ENCODE measurements around the gene DIP2C.
"Not testable (repeated sequence)": the region's sequence is repeated elsewhere in the genome, so short reads cannot be mapped to it uniquely, and the experiment has no call there.

The DIP2C gene

DNA sequence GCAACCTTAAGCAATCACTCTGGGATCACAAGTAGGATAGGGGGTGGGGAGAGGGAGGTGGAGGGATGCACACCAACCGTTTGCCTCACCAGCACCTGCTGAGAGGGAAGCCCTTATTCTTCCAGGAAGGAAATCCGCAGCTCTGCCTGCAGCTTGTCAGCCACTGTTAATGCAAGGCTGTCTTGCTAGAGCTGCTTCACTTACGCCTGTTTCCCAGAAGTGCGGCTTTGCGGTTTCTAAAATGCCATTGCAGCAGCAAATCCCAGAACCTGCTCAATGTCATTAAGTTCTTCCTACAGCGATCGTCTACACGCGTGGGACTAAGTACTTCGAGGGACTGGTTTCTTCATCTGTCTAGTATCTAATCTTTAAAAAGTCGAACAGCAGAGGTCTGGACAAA lies 363.1 kb downstream of the DIP2C start:
- DNase-seq (ENCODE audit: low spot score) = no peak

DNA sequence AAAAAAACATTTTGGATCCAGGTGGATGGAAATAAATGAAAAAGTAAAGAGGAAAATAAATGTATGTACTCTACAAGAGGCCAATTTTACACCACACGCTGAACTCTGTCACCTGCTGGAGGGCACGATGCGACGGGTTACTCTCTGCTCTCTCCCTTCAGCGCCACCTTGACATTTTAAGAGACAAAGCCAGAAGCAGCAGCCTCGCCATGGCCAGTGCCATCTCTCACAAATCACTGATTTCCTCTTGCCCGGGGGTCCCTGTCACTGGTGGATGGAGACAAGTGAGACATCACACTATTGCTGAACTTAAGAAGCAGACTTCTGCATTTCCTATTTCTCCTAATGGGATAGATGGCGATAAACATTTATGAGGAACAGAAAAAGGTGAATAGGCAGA lies 364.2 kb downstream of the DIP2C start:
- no peak for DNase-seq (ENCODE audit: low spot score)

DNA sequence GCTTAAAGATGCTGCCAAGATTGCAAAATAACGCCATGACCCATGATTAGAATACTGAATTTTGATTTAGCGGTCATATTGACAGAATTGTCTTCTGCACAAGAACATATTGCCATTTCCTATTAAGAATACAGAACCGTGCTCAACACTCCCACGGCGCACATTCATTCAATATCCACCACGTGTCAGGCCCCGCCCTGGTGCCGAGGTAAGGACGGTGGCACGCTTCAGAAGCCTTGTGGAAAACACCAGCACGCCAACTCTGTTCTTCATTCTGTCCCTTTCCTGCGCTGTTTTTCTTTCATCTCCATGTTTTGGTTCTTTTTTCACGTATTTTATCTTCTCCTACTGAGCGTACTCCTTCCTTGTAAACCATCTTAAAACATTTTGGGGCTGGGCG lies 364.9 kb downstream of the DIP2C start:
- no peak for DNase-seq (ENCODE audit: low spot score)

DNA sequence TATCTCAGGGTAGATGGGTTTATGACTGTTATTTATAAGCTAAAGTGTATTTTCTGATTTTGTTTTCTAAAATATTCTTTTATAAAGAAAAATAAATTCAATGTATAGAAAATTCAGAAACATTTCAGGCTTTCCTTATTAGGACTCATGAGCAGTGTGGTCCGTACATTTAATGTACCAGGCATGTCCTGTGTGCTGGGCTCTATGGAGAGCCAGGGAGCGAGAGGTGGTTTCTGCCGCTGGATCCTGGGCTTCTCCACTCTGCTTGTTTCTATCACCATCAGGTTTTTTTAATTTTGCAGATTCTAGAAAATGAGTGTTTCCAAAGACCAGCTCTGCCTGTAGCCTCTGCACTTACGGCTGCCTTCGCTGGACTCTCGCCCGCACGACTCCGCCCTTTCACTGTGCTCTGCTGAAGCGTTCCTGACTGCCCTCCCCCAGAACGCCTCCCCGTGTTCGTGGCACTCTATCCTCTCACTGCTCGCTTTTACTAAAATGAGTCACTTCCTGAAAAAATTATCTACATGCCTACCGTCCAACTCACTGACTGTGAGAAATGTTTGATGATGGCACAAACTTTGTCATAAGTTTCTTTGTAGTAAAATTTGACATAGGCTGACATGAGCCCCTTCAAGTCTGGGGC lies 365.7 kb downstream of the DIP2C start:
- peak; percentile 60 for DNase-seq (ENCODE audit: low spot score)

DNA sequence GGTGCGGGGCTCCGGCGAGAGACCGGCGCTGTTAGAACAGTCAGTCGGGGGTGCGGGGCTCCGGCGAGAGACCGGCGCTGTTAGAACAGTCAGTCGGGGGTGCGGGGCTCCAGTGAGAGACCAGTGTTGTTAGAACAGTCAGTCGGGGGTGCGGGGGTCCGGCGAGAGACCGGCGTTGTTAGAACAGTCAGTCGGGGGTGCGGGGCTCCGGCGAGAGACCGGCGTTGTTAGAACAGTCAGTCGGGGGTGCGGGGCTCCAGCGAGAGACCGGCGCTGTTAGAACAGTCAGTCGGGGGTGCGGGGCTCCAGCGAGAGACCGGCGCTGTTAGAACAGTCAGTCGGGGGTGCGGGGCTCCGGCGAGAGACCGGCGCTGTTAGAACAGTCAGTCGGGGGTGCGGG lies 366.4 kb downstream of the DIP2C start:
- DNase-seq (ENCODE audit: low spot score) = not testable (repeated sequence)

DNA sequence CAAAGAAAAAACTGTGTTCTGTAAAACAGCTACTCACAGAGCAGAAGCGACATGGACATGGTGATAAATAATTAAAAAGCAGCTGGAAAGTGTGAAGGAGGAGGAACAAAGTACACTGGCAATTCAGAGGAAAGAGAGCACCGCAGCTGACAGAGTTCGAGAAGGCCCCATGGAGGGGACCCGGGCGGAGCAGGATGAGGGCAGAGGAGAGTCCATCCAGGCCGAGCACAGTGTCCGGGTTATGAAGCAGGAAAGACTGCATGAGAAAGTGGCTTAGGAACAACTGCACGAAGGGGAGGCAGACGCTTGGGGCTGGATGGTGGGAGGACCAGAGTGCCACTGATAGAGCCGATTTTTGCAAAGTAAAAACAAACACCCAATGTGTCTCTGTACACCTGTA lies 368.7 kb downstream of the DIP2C start:
- no peak for DNase-seq (ENCODE audit: low spot score)

DNA sequence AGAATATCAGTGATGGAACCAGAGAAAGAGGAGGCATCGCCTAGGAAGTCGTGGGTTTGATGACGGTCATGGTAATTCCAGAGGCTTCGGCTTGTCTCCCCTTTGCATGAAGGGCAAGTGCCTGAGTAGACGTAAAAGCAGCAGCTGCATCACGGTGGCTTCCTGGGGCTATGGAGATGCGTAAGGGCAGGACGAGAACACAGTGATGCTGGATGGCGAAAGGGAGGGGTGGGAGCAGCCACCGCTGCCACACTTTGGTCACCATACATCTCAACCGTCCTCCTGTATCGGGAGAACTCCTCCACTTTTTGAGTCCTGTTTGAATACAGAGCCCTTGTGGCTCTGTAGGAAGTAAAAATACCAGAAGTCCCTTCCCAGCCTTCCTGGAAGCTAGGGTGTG lies 371.5 kb downstream of the DIP2C start:
- no peak for DNase-seq (ENCODE audit: low spot score)

DNA sequence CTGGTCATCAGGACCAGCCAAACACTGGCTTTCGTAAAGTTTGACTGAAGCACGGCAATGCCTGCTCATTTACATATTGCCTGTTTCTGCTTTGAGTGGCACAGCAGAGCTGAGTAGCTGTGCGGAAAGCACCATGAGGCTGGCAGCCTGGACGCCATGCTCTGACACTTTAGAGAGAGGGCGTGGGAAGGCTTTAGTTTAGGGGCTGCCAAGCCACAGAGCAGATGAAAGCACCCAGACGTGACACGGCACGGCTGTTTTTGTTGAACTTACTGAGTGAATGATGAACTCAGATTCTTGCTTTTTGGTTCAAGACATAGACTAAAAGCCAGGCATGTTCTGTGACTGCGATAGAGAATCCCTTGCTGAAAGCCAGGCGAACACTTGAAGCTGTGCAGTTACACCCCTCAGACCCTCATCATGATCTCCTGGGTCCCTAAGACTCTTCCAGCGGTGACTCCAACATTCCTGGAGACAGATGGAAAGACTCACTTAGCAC lies 372.1 kb downstream of the DIP2C start:
- DNase-seq (ENCODE audit: low spot score) = no peak

DNA sequence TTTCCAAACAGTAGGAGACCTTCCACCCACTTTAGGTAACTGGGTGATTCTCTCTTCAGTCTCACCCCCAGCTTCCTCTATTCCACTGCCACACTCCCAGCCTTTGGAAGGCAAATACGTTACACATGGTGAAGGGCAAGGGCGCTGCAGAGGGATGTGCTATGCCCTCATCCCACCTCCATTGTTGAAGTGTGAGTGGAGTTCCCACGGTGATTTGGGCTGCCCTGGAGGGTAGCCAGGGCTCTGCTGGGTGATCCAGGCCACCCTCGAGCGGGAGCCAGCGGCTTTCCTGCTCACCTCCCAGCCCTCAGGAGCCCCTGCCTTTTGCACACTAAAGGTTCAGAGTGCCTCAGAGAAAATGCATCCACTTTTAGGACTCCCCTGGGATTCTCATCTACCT lies 373.1 kb downstream of the DIP2C start:
- no peak for DNase-seq (ENCODE audit: low spot score)

DNA sequence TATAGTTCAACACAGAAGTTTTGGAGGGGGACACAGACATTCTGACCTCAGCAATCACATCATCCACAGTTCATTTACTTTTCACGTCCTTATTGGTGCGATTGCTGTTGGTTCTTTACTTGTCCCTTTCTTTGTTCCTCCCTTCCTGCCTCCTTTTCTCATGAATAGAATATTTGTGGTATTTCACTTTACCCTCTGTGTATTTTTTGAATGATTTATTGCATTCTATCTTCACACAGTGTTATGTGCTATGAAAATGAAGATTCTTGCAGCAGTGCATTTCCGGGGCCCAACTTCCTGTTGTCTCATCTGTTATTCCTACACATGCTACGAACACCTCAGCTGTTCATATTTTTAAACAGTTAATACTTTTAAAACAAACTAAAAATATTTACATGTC lies 374.6 kb downstream of the DIP2C start:
- DNase-seq (ENCODE audit: low spot score) = no peak

DNA sequence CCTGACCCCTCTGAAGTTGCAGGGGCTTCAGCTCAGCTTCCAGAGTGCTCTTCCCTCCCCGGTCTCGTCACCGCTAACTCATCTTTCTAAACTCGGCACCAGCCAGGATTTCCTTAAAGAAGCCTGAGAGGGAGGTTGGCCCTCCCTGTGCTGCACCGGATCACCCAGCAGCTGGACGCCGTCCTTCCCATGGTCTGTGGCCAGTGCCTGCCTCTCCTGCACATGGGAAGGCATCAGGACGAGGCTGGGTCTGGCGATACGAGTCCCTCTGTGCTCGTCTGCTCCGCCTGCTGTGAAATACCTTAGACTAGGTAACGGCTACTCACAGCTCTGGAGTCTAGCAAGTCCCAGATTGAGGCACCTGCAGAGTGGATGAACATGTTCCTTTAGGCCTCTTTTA lies 375.1 kb downstream of the DIP2C start:
- no peak for DNase-seq (ENCODE audit: low spot score)

DNA sequence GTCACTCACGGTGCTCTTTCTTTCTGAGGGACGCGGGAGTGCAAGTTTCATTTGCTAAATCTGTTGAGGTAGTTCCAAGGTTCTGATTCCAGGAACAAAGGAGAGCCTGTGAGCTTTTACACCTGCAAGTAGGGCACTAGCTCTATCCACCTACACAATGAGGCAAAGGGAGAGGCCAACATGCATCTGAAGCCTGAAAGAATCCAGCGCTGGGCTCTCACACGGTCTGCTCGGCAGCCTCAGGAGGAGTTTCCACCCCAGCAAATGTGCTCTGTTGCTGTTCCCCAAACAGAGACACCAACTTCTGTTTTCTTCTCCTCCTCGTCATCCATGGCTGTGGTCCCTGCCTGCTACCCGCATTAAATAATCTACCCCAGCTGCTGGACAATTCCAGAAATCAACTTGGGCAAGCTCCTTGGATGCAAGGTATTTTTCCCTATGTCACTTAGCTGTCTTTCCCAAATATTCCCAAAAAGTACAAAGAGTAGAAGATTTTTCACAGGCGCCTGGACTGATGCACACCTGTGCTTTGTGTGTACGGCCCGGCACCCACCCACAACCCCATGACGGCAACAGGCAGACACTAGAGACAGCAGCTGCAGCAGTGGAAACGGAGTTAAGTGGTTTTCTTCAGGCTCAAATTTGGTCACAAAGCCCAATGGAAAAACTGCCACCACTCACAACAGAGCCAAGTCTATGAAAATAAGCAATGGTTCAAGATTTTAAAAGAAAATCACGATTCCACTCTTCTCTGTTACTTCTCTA lies 377.4 kb downstream of the DIP2C start:
- DNase-seq (ENCODE audit: low spot score) = no peak

DNA sequence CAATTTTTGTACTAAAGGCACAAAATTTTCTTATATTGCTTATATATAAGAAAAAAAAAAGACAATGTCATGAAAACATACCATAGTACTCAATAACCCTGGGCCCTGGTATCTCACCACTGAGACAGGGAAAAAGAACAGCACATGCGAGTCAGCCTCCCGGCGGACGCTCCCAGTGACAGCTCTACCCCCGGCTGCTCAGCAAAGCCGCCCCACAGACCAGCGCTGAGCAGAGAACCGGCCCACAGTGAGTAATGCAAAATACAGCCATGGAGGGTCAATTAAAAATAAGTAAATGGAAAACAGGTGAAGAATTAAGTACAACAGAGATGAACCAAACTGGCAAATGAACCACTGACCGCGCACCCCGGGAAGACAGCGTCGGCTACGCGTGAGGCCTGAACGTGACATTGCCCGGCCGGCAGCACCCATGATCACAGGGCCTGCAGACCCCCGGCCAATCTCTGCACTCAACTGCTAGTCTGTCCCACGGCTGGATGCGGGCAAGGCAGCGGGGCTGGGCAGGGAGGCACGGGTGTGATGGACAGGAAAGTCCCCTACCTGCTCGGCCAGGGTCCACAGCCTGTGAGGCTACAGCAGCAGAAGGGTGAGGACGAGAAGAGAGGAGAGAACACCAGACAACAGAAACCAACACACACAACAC lies 378.4 kb downstream of the DIP2C start:
- no peak for DNase-seq (ENCODE audit: low spot score)

DNA sequence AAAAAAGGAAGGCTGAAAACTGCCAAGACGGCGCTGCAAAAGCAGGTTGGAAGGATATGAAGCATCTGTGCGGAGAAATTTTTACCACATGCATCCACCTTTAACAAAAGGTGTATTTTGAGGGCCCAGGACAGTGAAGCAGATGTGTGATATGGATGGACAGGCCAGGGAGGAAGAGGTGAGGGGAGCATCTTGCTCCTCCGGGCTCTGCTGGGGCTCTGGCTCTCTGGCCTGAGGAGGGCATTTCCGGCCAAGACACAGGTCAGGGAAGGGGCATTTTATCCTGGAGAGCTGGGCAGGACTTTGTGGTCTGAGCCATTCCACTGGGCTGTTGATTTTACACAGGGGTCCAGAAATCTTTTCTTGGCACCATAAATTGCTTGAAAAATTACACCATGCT lies 379.1 kb downstream of the DIP2C start:
- no peak for DNase-seq (ENCODE audit: low spot score)

DNA sequence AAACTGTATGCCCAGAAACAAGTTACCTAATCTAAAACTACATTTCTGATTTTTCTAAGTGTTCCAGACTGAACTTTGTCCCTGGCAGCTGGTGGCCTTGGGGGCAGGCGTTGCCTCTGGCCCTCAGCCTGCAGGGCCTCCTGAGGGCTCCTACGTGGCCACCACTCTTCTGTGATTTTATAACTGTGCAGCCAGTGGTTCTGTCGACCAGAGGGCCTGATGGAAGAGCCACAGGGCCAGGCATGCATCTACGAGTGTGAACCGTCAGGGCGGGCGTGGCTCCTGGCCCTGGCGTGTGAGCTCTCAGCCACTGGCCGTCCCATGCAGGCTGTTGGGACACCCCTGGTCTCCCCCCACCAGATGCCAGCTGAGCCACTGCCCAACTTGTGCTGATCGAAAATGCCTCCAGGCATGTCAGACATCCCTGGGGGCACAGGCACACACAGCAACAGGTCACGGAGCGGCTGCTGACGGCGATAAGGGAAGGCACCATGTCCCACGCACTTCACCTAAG lies 380.8 kb downstream of the DIP2C start:
- DNase-seq (ENCODE audit: low spot score) = no peak

DNA sequence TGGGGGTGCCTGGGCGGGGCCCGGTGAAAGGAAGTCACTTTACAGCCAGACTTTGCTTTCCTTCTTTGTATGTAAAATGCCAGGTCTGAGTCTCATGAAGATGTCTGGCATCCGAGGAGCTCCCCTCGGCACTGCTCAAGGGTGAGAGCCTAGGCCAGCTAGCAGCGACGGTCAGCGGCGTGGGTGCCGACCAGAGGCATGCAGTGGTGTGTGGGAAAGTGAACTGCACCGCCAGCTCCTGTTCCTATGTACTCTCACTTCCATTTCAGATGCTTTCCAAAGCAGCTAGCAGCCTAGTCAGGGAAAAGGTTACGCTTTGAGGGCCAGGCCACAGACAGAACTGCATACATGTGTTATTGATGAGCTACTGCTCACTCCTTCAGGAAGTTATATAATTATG lies 381.4 kb downstream of the DIP2C start:
- no peak for DNase-seq (ENCODE audit: low spot score)

DNA sequence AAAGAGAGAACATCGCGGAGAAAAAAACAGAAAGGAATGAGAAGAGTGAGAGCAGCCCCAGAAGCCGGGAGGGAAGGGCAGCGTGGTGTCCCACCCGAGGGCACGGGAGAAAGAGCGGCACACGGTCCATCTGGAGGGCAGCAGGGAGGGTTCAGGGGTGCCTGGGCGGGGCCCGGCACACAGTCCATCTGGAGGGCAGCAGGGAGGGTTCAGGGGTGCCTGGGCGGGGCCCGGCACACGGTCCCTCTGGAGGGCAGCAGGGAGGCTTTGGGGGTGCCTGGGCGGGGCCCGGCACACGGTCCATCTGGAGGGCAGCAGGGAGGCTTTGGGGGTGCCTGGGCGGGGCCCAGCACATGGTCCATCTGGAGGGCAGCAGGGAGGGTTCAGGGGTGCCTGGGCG lies 381.8 kb downstream of the DIP2C start:
- DNase-seq (ENCODE audit: low spot score) = no peak

DNA sequence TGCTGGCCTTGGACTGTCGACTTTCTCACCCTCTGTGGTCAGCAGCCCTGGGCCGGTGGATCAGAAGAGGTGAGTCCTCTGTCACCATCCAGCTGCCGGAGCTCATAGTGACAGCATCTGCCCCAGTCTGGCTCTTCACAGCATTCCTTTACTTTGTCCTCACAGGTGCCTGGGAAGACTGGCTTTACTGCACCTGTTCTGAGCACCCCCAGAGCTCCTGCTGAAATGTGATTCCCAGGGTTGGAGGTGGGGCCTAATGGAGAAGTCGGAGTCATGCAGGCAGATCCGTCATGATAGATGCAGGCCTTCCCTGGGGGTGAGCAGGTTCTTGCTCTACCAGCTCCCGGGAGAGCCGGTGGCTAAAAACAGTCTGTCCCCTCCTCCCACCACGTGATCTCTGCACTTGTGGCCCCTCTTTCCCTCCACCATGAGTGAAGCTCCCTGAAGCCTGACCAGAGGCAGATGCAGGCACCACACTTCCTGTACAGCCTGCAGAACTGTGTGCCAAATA lies 382.7 kb downstream of the DIP2C start:
- no peak for DNase-seq (ENCODE audit: low spot score)

DNA sequence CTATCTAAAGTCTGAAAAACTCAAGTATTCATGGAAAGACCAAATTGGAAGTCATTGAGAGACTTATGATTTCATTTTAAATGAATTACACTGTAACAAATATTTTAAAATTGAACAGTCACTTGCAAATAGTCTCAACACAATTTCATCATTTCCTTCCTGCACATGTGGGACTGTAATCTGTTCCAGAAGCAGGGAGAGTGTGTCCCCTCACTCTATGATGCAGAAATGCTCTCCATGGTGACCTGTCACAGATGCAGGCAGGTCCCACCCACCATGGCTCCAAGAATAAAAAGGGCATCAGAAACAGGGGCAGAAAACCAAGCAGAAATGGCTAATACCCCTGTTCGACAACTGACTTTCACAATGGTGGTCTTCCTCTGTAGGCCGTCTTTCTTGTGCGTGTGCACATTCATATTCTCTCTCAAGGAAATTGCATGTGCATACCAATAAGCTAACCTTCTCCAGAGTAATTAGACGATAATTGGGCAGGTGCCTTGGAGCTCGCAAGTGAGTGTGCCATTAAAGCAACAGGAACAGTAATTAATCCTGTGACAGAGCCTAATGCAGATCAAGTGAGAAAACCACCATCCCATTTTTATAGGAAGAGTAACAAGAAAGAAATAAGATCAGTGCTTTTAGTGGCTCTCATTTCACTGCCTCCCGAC lies 383.3 kb downstream of the DIP2C start:
- no peak for DNase-seq (ENCODE audit: low spot score)

DNA sequence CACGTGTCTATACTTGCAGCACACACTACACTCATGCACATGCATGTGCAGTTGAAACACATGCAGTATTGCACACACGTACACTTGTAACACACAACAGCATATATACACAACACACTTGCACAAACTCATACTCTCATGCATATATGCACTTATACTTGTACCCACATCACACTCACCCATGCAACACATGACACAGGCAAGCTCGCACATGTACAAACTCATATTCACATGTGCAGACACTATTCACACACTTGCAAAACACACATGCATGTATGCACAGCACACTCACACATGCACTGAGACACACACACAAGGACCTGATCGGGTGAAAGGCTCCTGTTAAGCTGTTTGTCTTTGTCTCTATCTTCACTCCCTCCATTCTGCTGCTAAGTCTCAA lies 384.4 kb downstream of the DIP2C start:
- no peak for DNase-seq (ENCODE audit: low spot score)

DNA sequence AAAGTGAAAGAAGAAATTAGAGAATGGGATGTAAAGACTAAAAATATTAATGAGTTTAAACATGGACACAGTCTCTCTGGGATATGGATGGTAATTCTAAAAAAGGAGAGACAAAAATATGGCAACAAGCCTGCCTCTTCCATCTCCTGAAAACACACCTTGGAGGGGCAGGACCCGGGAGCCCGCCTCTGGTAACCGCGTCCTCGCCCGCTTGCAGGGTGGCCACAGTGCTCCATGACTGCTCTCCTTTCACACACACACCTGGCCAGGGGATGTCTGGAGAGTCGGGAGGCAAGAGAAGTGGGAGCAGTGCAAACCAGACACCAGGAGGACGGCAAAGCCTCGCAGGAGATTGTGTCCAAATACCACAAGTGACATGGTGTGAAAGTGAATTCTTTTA lies 387.9 kb downstream of the DIP2C start:
- no peak for DNase-seq (ENCODE audit: low spot score)

DNA sequence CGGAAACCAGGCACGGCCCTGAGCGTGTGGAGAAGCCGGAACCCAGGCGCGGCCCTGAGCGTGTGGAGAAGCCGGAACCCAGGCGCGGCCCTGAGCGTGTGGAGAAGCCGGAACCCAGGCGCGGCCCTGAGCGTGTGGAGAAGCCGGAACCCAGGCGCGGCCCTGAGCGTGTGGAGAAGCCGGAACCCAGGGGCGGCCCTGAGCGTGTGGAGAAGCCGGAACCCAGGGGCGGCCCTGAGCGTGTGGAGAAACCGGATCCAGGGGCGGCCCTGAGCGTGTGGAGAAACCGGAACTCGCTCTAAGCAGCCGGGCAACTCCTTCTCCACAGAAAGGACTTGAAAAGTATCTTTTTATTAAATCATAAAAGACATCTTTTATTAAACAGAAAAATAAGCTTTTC lies 388.9 kb downstream of the DIP2C start:
- DNase-seq (ENCODE audit: low spot score) = not testable (repeated sequence)
